22Rv1 (cell line): Measurements from ENCODE around the gene PFKFB2.

Source experiments
- H3K27ac ChIP-seq: fragments of 450-650 bp; 2 replicates; pipeline ENCODE4 v1.5.1; 2017
- ZFX ChIP-seq: fragments of 450-650 bp; IDR thresholded peaks from 2 replicates; pipeline ENCODE4 v1.6.1; 2017; ENCODE audit warnings: antibody characterized with exemption, borderline replicate concordance
- TF ChIP-seq, protein P1 (sequence below): fragments of 450-650 bp; IDR thresholded peaks from 2 replicates; pipeline ENCODE4 v1.5.1; 2017; ENCODE audit warnings: mild to moderate bottlenecking

The PFKFB2 gene

DNA sequence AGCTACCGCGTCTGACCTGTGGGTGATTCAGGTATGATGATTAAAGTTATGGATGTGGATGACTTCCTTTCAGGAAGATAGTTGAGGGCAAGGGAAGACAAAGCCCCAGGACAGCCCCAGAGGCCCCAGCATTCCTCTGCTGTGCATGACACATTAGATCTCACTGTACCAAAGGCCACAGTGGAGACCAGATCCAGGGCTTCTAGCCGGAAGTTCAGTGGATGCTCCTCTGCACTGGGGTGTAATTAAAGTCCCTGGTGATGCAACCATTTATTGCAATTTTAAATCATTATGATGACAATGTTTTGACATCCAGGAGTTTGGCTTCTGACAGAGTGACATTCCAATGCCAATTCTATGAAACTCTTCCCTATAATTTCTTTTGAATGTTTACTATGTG is 55.9 kb downstream of the PFKFB2 start:
- TF ChIP-seq, protein P1, sequence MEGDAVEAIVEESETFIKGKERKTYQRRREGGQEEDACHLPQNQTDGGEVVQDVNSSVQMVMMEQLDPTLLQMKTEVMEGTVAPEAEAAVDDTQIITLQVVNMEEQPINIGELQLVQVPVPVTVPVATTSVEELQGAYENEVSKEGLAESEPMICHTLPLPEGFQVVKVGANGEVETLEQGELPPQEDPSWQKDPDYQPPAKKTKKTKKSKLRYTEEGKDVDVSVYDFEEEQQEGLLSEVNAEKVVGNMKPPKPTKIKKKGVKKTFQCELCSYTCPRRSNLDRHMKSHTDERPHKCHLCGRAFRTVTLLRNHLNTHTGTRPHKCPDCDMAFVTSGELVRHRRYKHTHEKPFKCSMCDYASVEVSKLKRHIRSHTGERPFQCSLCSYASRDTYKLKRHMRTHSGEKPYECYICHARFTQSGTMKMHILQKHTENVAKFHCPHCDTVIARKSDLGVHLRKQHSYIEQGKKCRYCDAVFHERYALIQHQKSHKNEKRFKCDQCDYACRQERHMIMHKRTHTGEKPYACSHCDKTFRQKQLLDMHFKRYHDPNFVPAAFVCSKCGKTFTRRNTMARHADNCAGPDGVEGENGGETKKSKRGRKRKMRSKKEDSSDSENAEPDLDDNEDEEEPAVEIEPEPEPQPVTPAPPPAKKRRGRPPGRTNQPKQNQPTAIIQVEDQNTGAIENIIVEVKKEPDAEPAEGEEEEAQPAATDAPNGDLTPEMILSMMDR = no peak
- TF ChIP-seq ZFX = no peak
- H3K27ac ChIP-seq = no peak overlapping the region

DNA sequence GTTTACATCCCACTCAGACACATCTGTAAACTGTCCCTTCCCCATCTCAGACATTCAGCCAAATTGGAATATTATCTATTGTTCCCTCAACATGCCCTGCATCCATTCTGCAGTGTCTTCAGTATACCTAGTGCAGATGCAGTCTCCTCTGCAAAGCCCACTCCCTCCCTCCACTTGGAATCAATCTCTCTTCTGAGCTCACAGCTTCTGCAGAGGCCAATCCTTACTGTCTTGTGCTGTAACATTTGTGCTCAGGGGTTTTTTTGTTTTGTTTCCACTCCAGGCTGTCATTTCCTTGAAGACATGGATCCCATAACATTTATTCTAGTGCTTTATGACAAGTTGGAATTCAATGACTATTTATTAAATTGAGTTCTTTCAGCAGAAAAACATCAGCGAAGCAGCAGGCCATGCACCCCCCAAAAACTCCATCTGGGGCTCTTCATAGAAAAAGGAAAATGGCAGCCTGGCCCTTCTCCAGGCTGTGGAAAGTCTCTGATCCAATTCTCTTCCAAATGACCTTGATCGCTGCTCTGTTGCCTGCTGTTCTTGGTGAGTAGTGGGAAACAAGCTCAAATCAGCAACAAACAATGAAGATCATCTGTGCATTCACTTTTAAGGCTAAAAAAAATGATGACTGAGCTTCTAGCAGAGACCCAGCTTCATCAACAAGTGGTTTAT is 59.7 kb downstream of the PFKFB2 start:
- TF ChIP-seq, protein P1 = no peak
- TF ChIP-seq ZFX = no peak

DNA sequence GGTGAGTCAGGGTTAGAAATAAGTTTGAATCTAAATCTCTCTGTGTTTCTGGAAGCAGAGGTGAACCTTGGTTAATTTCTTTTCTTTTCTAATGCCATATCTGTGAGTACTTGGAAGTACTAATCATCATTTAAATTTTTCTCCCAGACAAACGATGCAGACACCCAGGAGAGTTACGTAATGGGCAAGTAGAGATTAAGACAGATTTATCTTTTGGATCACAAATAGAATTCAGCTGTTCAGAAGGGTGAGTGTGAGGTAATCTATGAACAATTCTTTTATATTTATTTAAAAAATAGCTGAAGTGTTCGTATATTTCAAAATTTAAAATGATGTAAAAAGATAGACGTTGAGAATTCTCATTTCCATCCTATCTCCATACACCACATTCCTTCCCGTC is 62.2 kb downstream of the PFKFB2 start:
- TF ChIP-seq, protein P1 = no peak
- TF ChIP-seq ZFX = no peak
- no peak overlapping the region for H3K27ac ChIP-seq

More for the DNA sequence above, 59.7 kb downstream of the PFKFB2 start:
- H3K27ac ChIP-seq = no peak overlapping the region

DNA sequence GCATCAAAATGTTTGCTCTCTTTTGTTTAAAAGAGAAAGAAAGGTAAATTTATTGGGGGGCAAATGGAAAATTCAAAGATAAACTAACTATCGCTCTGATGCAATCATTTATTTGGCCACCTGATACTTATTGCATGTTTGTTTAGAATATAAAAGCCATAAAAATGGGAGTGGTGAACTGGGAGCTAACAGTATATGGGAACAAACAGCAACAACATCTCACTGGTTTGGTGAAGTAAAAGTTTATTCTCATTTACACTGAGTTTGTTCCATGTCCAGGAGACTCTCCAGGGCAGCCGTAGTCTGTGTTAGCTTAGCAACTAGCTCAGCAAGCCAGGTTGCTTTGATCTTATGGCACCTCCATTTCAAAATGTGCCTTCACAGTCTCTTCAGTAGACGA is 71.3 kb downstream of the PFKFB2 start:
- no peak overlapping the region for H3K27ac ChIP-seq
- TF ChIP-seq, protein P1 = no peak
- no peak for TF ChIP-seq ZFX

DNA sequence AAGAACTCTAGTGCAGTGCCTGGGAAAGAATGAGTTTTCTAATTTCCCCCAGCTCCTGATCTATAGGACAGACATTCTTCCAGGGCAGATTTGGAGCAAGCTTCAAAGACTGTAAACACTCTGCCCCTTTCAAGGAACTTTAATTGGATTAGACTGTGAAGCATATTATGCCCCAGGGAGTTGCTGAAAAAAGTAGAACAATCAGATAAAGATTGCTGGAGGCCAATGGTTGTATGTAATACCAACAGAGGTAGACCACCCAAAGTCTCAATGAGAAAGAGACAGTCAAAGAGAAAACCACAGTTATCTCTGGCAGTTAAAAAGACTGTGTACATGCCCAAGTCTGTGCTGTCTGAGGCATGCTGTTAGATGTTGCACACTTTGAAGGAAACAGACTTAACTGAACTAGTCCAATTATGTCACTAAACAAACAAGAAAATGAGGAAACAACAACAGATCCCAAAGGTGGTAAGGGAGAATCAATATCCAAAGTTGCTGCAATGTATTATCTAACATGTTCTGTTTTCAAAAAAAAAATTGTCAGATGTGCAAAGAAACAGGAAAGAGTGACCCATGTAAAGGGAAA is 75.4 kb downstream of the PFKFB2 start:
- H3K27ac ChIP-seq = no peak overlapping the region
- TF ChIP-seq, protein P1 = no peak
- no peak for TF ChIP-seq ZFX

DNA sequence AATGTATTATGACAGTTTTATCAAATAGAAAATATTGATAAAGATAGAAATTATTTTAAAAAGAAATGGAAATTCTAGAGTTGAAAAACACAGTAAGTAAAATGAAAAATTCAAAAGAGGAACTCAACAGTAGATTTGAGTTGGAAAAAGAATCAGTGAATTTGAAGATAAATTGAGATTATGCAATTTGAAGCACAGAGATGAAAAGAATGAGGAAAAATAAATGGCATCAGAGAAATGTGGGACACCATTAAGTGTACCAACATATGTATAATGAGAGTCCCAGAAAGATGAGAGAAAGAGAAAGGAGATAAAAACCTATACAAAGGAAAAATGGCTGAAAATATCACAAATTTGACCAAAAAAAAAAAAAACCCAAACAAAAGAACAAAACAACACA is 76.0 kb downstream of the PFKFB2 start:
- H3K27ac ChIP-seq = no peak overlapping the region
- TF ChIP-seq, protein P1 = no peak
- TF ChIP-seq ZFX = no peak
